B cell (primary cell): ENCODE measurements around the gene CEP290. TPM values are rescaled to one million over a fixed set of nuclear protein-coding genes. Genes with fewer than 3 reads are reported as not detected.

ENCODE experiments used
- ATAC-seq: fragments of 200-7000 bp; cut with Tn5 transposase; one replicate; pipeline ENCODE4 v1.10.0; 2021; ENCODE audit warnings: low read depth, mild to moderate bottlenecking, moderate number of reproducible peaks, moderate library complexity
- CTCF ChIA-PET: fragments of 350-600 bp; sonication (Branson Sonifier 250); formaldehyde crosslinking; loops from one replicate; lab custom pipeline; 2021; ENCODE audit warnings: antibody characterized with exemption, inconsistent platforms; lab: Charles Lee
- POLR2A ChIA-PET: fragments of 350-600 bp; sonication (Branson Sonifier 250); formaldehyde crosslinking; loops from one replicate; lab custom pipeline; 2021; ENCODE audit warnings: antibody characterized with exemption; lab: Charles Lee
- DNase-seq: peaks from one replicate; pipeline ENCODE4 v3.0.0; 2013
- H2AFZ ChIP-seq: 2 replicates; pipeline ENCODE4 v1.6.1; 2012; ENCODE audit warnings: mild to moderate bottlenecking, low read depth, low read length; ENCODE audit not compliant: insufficient read depth, poor library complexity, severe bottlenecking
- H3K27ac ChIP-seq, 2 donors: 1 replicate in 1 of 2; 2 replicates in 1 of 2; pipeline ENCODE4 v1.5.1; 2012 to 2013; ENCODE audit warnings: low read length in 2 of 2, mild to moderate bottlenecking in 2 of 2, moderate library complexity in 1 of 2
- H3K27me3 ChIP-seq, 4 experiments: fragments of 200-600 bp in 1 of 4; sonication (generic) in 1 of 4; replicated peaks in 1 of 4; 1 replicate in 2 of 4; 2 replicates in 2 of 4; pipeline versions ENCODE4 v1.6.1 to v1.7.0; 2013 to 2016; ENCODE audit warnings: low read length in 3 of 4, mild to moderate bottlenecking in 2 of 4, mixed read lengths in 1 of 4, moderate library complexity in 1 of 4; ENCODE audit not compliant: insufficient read depth in 4 of 4, control insufficient read depth in 3 of 4; ENCODE audit errors: control extremely low read depth in 1 of 4
- H3K36me3 ChIP-seq, 2 experiments: replicated peaks in 1 of 2; 1 replicate in 1 of 2; 2 replicates in 1 of 2; pipeline versions ENCODE4 v1.6.1 to v1.7.1; 2013; ENCODE audit warnings: low read length in 1 of 2; ENCODE audit not compliant: insufficient read depth in 2 of 2, control insufficient read depth in 1 of 2; ENCODE audit errors: control extremely low read depth in 1 of 2, extremely low read depth in 1 of 2
- H3K4me1 ChIP-seq, 2 donors: fragments of 200-600 bp in 1 of 2; sonication (generic) in 1 of 2; 1 replicate in 1 of 2; 2 replicates in 1 of 2; pipeline versions ENCODE4 v1.5.1 to v1.6.1; 2013 to 2017; ENCODE audit warnings: low read length in 2 of 2; ENCODE audit not compliant: control insufficient read depth in 2 of 2, insufficient read depth in 2 of 2
- H3K4me2 ChIP-seq: replicated peaks from 2 replicates; pipeline ENCODE3; 2012; ENCODE audit warnings: mild to moderate bottlenecking, low read depth, low read length; ENCODE audit not compliant: poor library complexity, severe bottlenecking
- H3K4me3 ChIP-seq, 5 experiments: fragments of 200-600 bp in 1 of 5; sonication (generic) in 1 of 5; 1 replicate in 3 of 5; 2 replicates in 2 of 5; pipeline versions ENCODE4 v1.5.1 to v1.7.0; 2011 to 2016; ENCODE audit warnings: low read length in 4 of 5, mild to moderate bottlenecking in 4 of 5, low read depth in 2 of 5, control low read depth in 1 of 5, moderate library complexity in 1 of 5; ENCODE audit not compliant: insufficient read depth in 1 of 5; ENCODE audit errors: control extremely low read depth in 1 of 5, extremely low read depth in 1 of 5
- H3K79me2 ChIP-seq: fragments of 200-600 bp; sonication (generic); one replicate; pipeline ENCODE4 v1.6.0; 2016; ENCODE audit warnings: low read length; ENCODE audit not compliant: control insufficient read depth, insufficient read depth
- H3K9ac ChIP-seq: fragments of 200-600 bp; sonication (generic); 2 replicates; pipeline ENCODE4 v1.6.1; 2017; ENCODE audit warnings: mild to moderate bottlenecking, low read length, moderate library complexity
- H3K9me3 ChIP-seq, 3 donors: one replicate each; pipeline versions ENCODE4 v1.6.1 to v1.7.1; 2013; ENCODE audit warnings: low read length in 2 of 3; ENCODE audit not compliant: control insufficient read depth in 2 of 3, insufficient read depth in 1 of 3; ENCODE audit errors: control extremely low read depth in 1 of 3
- H4K20me1 ChIP-seq: 2 replicates; pipeline ENCODE4 v1.6.0; 2012; ENCODE audit warnings: mild to moderate bottlenecking, low read length; ENCODE audit not compliant: insufficient read depth, control insufficient read depth, poor library complexity, severe bottlenecking
- H3K27ac Mint-ChIP-seq: one replicate; pipeline ENCODE4 v1.8.0; 2021; ENCODE audit warnings: mixed read lengths
- H3K27me3 Mint-ChIP-seq: one replicate; pipeline ENCODE4 v1.8.0; 2021; ENCODE audit warnings: mixed read lengths
- H3K4me1 Mint-ChIP-seq: one replicate; pipeline ENCODE4 v1.8.0; 2021; ENCODE audit warnings: mixed read lengths
- H3K4me3 Mint-ChIP-seq: one replicate; pipeline ENCODE4 v1.8.0; 2021; ENCODE audit warnings: mixed read lengths
- H3K9me3 Mint-ChIP-seq: one replicate; pipeline ENCODE4 v1.8.0; 2022; ENCODE audit warnings: mixed read lengths; ENCODE audit not compliant: insufficient read depth
- EZH2 ChIP-seq: IDR thresholded peaks from 2 replicates; pipeline ENCODE4 v1.6.1; 2012; ENCODE audit warnings: borderline replicate concordance, low read depth, mild to moderate bottlenecking, moderate library complexity, low read length; ENCODE audit not compliant: insufficient read depth, poor library complexity, severe bottlenecking
- WGBS: methylation state at CpG from one replicate; pipeline ENCODE4 v1.1.5; 2013; ENCODE audit warnings: missing lambda C conversion rate; ENCODE audit not compliant: insufficient coverage; 5-methylcytosine and 5-hydroxymethylcytosine counted together
- intact Hi-C: fragments of 100-400 bp; cut with micrococcal nuclease; formaldehyde crosslinking; loops from one replicate; pipeline ENCODE4 v1.10.0; 2022
- polyA plus RNA-seq: library from polyadenylated mRNA; depleted of rRNA; stranded (reverse); fragments of >200 nt; gene quantifications from 2 replicates; pipeline ENCODE4 v1.2.3, GENCODE V29; 2012
- total RNA-seq, 2 donors: library from RNA; stranded (reverse); fragments of 120-200 nt in 1 of 2; gene quantifications; 1 replicate in 1 of 2; 2 replicates in 1 of 2; pipeline versions ENCODE4 v1.2.3 to v1.2.4, GENCODE V29; 2013 to 2022
- TF ChIP-seq, protein P1 (sequence below): fragments of 200-600 bp; IDR thresholded peaks from one replicate; pipeline ENCODE4 v1.8.0; 2022; ENCODE audit warnings: antibody characterized with exemption, mild to moderate bottlenecking

CEP290 gene
- total and polyA plus RNA-seq, 2 donors (not counting 1 experiment from before 2014, with no cell fraction given), result 2.6 to 27.3 TPM

DNA sequence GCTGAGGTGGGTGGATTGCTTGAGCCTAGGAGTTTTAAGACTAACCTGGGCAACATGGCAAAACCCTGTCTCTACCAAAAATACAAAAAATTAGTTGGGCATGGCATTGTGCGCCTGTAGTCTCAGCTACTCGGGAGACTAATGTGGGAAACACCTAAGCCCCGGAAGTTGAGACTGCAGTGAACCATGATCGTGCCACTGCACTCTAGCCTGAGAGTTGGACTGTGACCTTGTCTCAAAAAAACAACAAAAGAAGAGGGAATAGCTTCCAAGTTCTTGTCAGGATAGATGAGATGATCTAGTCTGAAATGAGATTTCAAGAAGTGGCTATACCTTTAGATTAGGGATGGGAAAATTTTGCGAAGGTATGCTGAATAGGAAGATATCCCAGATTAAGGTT, 97.9 kb downstream of the CEP290 start:
- TF ChIP-seq EZH2, result no peak
- TF ChIP-seq, protein P1, sequence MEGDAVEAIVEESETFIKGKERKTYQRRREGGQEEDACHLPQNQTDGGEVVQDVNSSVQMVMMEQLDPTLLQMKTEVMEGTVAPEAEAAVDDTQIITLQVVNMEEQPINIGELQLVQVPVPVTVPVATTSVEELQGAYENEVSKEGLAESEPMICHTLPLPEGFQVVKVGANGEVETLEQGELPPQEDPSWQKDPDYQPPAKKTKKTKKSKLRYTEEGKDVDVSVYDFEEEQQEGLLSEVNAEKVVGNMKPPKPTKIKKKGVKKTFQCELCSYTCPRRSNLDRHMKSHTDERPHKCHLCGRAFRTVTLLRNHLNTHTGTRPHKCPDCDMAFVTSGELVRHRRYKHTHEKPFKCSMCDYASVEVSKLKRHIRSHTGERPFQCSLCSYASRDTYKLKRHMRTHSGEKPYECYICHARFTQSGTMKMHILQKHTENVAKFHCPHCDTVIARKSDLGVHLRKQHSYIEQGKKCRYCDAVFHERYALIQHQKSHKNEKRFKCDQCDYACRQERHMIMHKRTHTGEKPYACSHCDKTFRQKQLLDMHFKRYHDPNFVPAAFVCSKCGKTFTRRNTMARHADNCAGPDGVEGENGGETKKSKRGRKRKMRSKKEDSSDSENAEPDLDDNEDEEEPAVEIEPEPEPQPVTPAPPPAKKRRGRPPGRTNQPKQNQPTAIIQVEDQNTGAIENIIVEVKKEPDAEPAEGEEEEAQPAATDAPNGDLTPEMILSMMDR, result no peak
- H4K20me1 ChIP-seq, result peaks cover 3% of the 10 kb centered on the region
- H3K36me3 ChIP-seq, result peaks cover 22 to 47% of the 10 kb centered on the region in 2 experiments
- no peaks in the 10 kb centered on the region for H3K4me1 Mint-ChIP-seq
- no peak overlapping the region for H3K9ac ChIP-seq
- no peaks in the 10 kb centered on the region for H3K9me3 Mint-ChIP-seq
- ATAC-seq, result no peak
- no peak overlapping the region for H3K4me2 ChIP-seq
- 99% methylated on average over 5 of the region's 5 CpGs for WGBS
- ChIA-PET POLR2A (no interaction called here), CTCF (no interaction called here)
- no peaks in the 10 kb centered on the region for H3K27me3 Mint-ChIP-seq
- H3K9me3 ChIP-seq, result no peaks in the 10 kb centered on the region
- H3K79me2 ChIP-seq, result peaks cover 8% of the 10 kb centered on the region
- no peak overlapping the region for H3K4me3 Mint-ChIP-seq
- intact Hi-C loops, result no loop called here
- H3K4me3 ChIP-seq, result no peak overlapping the region
- H3K4me1 ChIP-seq, result no peaks in the 10 kb centered on the region
- H3K27ac ChIP-seq, result no peak overlapping the region
- no peak for DNase-seq
- H3K27me3 ChIP-seq, result no peaks in the 10 kb centered on the region
- H3K27ac Mint-ChIP-seq, result no peak overlapping the region
- H2AFZ ChIP-seq, result no peak overlapping the region

DNA sequence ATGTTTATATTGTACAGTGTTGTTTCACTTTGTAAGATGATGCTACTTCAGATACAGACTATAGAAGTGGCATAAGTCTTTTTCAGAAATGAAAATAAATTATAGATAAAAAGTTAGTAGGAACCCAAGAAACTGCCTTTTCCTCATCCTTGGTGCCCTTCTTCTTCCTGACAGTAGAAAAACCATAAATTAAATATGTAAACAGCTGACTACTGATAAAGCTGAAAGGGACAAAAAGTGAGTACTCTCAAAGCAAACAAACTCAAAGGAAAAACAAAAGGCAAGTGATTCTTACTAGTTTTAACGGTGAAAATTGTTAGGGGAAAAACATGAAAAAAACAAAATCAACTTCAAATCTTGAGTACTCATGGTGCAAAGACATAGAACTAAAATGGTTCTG, 104.1 kb downstream of the CEP290 start:
- Histone ChIP-seq H2AFZ (no peak overlapping the region), H3K27ac (no peak overlapping the region), H4K20me1 (peaks cover 3% of the 10 kb centered on the region), H3K36me3 (no peaks in the 10 kb centered on the region), H3K9me3 (no peaks in the 10 kb centered on the region), H3K4me3 (no peak overlapping the region), H3K27me3 (no peaks in the 10 kb centered on the region), H3K79me2 (peaks cover 31% of the 10 kb centered on the region), H3K4me2 (no peak overlapping the region), H3K4me1 (peaks cover 16 to 17% of the 10 kb centered on the region in 2 donors), H3K9ac (no peak overlapping the region)
- peaks cover 30% of the 10 kb centered on the region for H3K4me1 Mint-ChIP-seq
- DNase-seq (no peak), ATAC-seq (no peak)
- H3K27me3 Mint-ChIP-seq, result no peaks in the 10 kb centered on the region
- H3K27ac Mint-ChIP-seq, result no peak overlapping the region
- no peaks in the 10 kb centered on the region for H3K9me3 Mint-ChIP-seq
- no peak overlapping the region for H3K4me3 Mint-ChIP-seq
- WGBS, result no CpG with 5 or more reads among the region's 1 CpG
- intact Hi-C loops, result loop anchor here (5.0 kb wide), 2 partner anchors 1310 to 1490 kb away; partner anchors contain the start of gene POC1B
- ChIA-PET POLR2A (no interaction called here), CTCF (no interaction called here)
- TF ChIP-seq, protein P1, result no peak
